HG03280 (cell line): ENCODE results near the gene AUTS2.
"Not testable (repeated sequence)": the region's sequence is repeated elsewhere in the genome, so short reads cannot be mapped to it uniquely, and the experiment has no call there.

ENCODE experiments used
- ATAC-seq: cut with Tn5 transposase; IDR thresholded peaks from one replicate; pipeline ENCODE4 v1.9.1; 2021; ENCODE audit warnings: mild to moderate bottlenecking, moderate library complexity; ENCODE audit not compliant: unreplicated experiment

AUTS2 gene

GRCh38 chr7:70353946-70354335 is 755.7 kb downstream of the AUTS2 start:
- ATAC-seq = no peak

- no peak for ATAC-seq
These were observed 756.3 kb downstream of the AUTS2 start for GRCh38 chr7:70354409-70355169.

DNA sequence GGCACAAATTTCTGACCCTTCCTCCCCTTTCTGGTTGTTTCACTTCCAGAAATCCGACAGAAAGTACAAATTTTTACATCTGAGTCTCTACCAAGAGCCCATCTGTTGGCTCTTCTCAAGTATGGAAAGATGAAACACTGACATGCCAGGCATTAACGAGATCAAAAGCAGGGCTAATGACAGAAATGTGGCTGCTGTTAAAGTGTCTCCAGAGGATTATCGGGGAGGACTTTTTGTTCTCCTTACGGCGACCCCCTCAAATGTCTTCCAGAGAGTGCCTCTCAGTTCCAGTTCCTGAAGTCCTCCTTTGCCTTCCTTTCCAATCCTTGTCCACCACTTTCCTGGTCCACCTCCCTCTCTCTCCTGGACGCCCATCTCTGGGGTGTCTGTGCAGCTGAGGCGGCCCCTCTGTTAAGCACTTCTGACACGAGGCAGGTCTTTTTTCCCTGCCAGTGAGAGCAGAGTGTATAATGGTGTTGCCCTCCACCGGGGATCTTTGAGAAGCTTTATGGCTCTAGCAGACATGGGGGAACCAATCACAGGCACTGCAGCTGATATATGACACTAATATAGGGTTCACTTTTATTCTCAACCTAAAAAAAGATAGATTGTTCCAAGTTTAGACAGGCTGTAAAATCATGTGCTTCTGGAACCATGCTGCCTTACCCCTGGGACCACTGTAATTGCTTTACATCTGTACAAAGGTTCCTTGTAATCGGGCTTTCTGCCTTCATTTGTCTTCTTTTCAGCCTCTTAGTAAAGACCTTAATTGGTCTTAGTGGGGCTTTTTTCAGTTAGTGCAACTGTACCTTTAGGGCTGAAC is 757.1 kb downstream of the AUTS2 start:
- ATAC-seq = no peak

GRCh38 chr7:70356085-70356786 is 758.0 kb downstream of the AUTS2 start:
- no peak for ATAC-seq

GRCh38 chr7:70356787-70357328 is 758.6 kb downstream of the AUTS2 start:
- no peak for ATAC-seq

GRCh38 chr7:70360557-70360956 is 762.3 kb downstream of the AUTS2 start:
- no peak for ATAC-seq

DNA sequence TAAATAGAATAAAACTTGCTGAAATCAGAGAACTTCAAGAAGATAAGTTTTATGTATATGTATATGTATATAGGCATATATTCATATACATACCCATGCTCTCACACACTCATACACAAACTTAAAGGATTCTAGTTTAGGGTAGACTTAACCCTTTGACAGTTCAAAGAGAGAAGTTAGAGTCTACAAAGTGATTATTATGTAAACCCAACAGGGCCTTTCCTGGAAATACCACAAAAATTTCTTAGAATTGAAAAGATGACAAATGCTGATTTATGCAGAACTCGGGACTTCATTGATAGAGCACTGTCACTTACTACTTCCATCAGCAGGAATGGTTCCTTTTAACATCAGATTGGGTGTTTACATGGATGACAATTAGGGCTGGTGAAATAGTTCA is 763.5 kb downstream of the AUTS2 start:
- no peak for ATAC-seq

- ATAC-seq = not testable (repeated sequence)
These were observed 766.1 kb downstream of the AUTS2 start for GRCh38 chr7:70364393-70364792.

GRCh38 chr7:70371652-70372051 is 773.4 kb downstream of the AUTS2 start:
- ATAC-seq = no peak

DNA sequence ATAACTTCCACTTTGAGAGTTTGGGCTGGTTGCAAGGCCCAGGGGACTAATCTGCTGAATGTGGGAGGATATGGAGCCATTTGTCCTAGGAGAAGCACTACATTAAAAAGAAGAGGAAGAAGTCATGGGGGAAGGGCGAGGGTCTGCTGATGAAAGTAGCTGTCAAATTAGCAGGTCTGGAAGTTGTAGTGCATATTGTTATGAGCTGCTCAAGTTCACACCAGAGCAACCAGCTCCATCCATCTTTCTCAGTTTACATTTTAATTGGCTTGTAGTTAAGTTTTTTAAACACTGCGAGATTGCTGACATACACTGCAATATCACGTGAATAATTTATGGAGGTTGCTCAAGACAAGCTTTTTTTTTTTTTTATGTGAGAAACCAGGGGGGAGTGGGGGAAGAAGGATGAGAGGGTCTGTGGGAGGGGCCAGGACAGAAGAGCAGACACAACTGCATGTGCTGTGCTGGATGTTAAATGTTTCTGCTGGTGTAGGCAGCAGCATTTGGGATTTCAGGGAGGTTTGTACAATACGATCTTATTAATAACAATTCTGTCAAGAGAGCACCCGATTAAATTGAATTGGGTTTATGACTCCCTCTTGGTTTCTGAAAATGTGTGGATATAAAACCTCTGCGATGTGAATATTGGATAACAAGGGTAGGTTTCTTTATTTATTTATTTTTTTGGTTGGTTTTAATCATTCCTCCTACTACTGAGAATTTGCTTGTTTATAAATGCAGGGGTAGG is 774.7 kb downstream of the AUTS2 start:
- ATAC-seq = no peak

- no peak for ATAC-seq
These were observed 776.7 kb downstream of the AUTS2 start for GRCh38 chr7:70374772-70375533.

DNA sequence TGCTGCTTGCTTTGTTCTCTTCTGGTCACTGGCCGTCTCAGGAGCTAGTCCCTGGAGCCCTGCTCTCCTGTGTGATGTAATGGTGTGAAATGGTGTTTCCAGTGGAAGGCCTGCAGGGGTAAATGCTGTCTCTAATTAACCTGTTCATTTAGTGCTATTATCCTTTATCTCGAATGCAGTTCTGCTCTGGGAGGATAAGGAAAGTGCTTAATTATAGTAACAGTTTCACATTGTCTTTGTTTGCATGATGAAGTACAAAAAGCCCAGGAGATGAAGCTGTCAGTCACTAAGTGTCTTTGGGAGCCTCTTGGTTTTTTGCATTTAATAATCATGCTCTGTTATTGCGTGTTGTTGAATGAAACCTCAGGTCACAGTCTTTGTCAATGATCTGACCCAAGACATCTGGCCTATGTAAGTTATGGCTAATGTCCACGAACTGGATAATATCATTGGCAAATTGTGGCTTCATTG is 778.3 kb downstream of the AUTS2 start:
- no peak for ATAC-seq

DNA sequence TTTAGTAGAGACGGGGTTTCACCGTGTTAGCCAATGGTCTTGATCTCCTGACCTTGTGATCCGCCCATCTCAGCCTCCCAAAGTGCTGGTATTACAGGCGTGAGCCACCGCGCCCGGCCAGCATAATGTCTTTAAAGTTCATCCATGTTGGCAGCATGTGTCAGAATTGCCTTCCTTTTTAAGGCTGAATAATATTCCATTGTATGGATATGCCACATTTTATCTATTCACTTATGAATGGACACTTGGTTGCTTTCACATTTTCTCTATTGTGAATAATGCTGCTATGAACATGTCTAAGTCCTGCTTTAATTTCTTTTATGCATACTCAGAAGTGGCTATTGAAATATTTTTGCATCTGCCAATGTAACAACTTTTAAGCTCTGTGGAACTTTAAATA is 779.7 kb downstream of the AUTS2 start:
- ATAC-seq = no peak

- no peak for ATAC-seq
These were observed 780.9 kb downstream of the AUTS2 start for GRCh38 chr7:70379210-70379609.

- ATAC-seq = no peak
These were observed 782.2 kb downstream of the AUTS2 start for GRCh38 chr7:70380421-70381015.

DNA sequence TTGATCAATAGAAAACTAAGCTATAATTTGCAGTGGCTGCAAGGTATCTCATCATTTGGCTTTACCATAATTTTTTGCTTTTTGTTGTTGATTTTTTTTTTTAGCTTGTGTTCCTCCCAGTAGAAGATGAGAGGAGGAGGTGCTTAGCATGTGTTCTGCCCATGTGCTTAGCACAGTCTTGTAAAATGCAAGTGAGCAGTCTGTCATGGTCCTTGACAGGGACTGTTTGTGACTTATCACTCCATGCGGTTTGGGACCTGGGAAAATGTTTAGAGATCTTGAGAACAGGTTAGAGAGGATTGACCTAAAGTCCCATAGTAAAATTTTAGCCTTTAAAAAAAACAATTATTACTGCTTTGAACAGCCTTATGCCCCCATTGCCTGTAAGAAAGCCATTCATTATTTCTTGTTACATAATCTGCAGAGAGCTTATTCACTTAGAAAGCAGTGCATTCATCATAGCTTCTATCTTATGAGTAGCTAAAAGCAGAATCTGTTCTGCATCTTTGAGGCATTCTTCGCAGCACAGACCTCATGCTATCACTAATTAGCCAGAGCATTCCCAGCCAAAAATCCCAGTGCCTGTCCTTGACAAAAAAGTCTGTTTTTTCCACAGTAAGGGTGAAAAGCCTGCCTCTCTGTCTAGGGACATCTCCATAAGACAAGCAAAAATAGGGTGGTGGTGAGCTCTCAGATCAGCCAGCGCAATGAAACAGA is 784.9 kb downstream of the AUTS2 start:
- ATAC-seq = no peak

GRCh38 chr7:70384024-70384423 is 785.7 kb downstream of the AUTS2 start:
- no peak for ATAC-seq

DNA sequence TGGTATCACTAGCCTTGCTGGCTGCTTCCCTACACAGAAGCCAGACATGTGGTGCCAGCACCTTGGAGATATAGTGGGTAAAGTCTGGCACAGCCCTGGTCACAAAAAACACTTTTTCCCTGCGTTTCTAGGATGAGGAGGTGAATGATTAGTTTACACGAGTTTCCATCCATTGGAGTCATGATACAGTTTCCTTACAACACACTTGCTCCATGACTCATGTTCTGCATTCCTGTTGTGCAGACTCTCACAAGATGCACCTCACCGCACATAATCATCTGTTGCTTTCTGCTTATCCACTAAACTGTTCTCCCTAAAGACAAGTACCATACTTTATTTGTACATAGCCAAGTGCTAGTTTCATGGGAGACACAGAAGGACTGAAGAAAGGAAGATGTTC is 786.6 kb downstream of the AUTS2 start:
- no peak for ATAC-seq

DNA sequence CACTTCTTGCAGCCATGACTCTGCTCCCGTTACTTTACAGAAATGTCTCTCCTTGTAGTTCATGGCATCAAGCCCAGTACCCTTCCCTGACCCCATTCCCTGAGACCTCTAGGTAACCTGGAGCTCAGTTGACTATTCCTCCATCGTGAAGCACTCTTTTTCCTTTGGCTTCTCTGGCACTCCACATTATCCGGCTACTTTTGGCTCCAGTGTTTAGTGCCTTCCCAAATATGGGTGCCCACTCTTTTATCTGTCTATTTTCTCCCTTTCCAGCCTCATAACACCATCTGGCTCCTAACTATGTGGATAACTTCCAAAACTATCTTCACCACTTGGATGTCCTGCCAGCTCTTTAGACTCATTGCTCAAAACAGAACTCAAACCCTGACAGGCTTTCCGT is 788.9 kb downstream of the AUTS2 start:
- ATAC-seq = no peak
